Measurements from ENCODE around the gene DHRS1. TPM values are rescaled to one million over a fixed set of nuclear protein-coding genes. Genes with fewer than 3 reads are reported as not detected.
"Not testable (repeated sequence)": the region's sequence is repeated elsewhere in the genome, so short reads cannot be mapped to it uniquely, and the experiment has no call there.

The DHRS1 gene
- total RNA-seq, 1 donor from 2014 or later: 8.2 TPM

- DNase-seq (ENCODE audit: low spot score in 2 of 2) (no peak), FAIRE-seq (no peak)
Observed at GRCh38 chr14:24329073-24329663, 29.6 kb upstream of the DHRS1 start.

- not testable (repeated sequence) for DNase-seq (ENCODE audit: low spot score in 2 of 2); FAIRE-seq
Observed at GRCh38 chr14:24327914-24328313, 28.3 kb upstream of the DHRS1 start.

- no peak for FAIRE-seq
Observed at GRCh38 chr14:24327303-24327702, 27.7 kb upstream of the DHRS1 start.

GRCh38 chr14:24325963-24326362, 26.4 kb upstream of the DHRS1 start:
- FAIRE-seq (no peak), DNase-seq (ENCODE audit: low spot score in 2 of 2) (no peak)

More at GRCh38 chr14:24327303-24327702, 27.7 kb upstream of the DHRS1 start:
- no peak for DNase-seq (ENCODE audit: low spot score in 2 of 2)

GRCh38 chr14:24325041-24325530, 25.5 kb upstream of the DHRS1 start:
- no peak for FAIRE-seq
- no peak for DNase-seq (ENCODE audit: low spot score in 2 of 2)

GRCh38 chr14:24324024-24324423, 24.4 kb upstream of the DHRS1 start:
- DNase-seq (ENCODE audit: low spot score in 2 of 2) (no peak), FAIRE-seq (no peak)

- no peak for DNase-seq (ENCODE audit: low spot score in 2 of 2)
- FAIRE-seq: no peak
Observed at GRCh38 chr14:24323341-24323740, 23.8 kb upstream of the DHRS1 start.

GRCh38 chr14:24322672-24323071, 23.1 kb upstream of the DHRS1 start:
- no peak for DNase-seq (ENCODE audit: low spot score in 2 of 2)
- FAIRE-seq: no peak

GRCh38 chr14:24321212-24321975, 21.8 kb upstream of the DHRS1 start:
- no peak for FAIRE-seq
- no peak for DNase-seq (ENCODE audit: low spot score in 2 of 2)

GRCh38 chr14:24317141-24317928, 17.8 kb upstream of the DHRS1 start:
- DNase-seq (ENCODE audit: low spot score in 2 of 2): no peak
- no peak for FAIRE-seq

GRCh38 chr14:24316597-24316950, 17.0 kb upstream of the DHRS1 start:
- FAIRE-seq (no peak), DNase-seq (ENCODE audit: low spot score in 2 of 2) (no peak)

GRCh38 chr14:24315807-24316596, 16.4 kb upstream of the DHRS1 start:
- peak in 1 of 2 donors; percentile 67 for DNase-seq (ENCODE audit: low spot score in 2 of 2)
- FAIRE-seq: no peak

- FAIRE-seq: no peak
Observed at GRCh38 chr14:24315243-24315806, 15.7 kb upstream of the DHRS1 start.

GRCh38 chr14:24314377-24315193, 15.0 kb upstream of the DHRS1 start:
- DNase-seq (ENCODE audit: low spot score in 2 of 2): no peak
- no peak for FAIRE-seq

More at GRCh38 chr14:24315243-24315806, 15.7 kb upstream of the DHRS1 start:
- no peak for DNase-seq (ENCODE audit: low spot score in 2 of 2)

GRCh38 chr14:24313913-24314312, 14.3 kb upstream of the DHRS1 start:
- no peak for FAIRE-seq
- no peak for DNase-seq (ENCODE audit: low spot score in 2 of 2)

GRCh38 chr14:24312736-24313507, 13.3 kb upstream of the DHRS1 start:
- DNase-seq (ENCODE audit: low spot score in 2 of 2) (no peak), FAIRE-seq (no peak)

- no peak for FAIRE-seq
Observed at GRCh38 chr14:24311837-24312615, 12.4 kb upstream of the DHRS1 start.

More at GRCh38 chr14:24311837-24312615, 12.4 kb upstream of the DHRS1 start:
- DNase-seq (ENCODE audit: low spot score in 2 of 2): no peak
